Heart left ventricle (tissue), 13 donors: Measurements from ENCODE around the gene CTU1.

Source experiments
- POLR2A ChIP-seq, 2 donors: fragments of 450-650 bp; IDR thresholded peaks; one replicate each; pipeline ENCODE4 v1.6.1; 2017; ENCODE audit warnings: antibody characterized with exemption in 2 of 2, mild to moderate bottlenecking in 2 of 2, moderate library complexity in 2 of 2
- TF ChIP-seq, protein P1 (sequence below), 12 donors: fragments of 200-600 bp; sonication (generic) in 4 of 12; IDR thresholded peaks; one replicate each; pipeline versions ENCODE4 v1.5.0 to v1.8.0; 2018 to 2022; ENCODE audit warnings: antibody characterized with exemption in 12 of 12, mild to moderate bottlenecking in 5 of 12
- donor health status: ischemic (EF 13 %, LVEDD 7.1; RV severe dilation, severe dysfunction).
- donor health status: DM: no; HTN: yes; CAD: no.
- donor health status: DM: no; HTN: no; CAD: no.
- donor health status: ischemic (EF 25% LVEDD 6.9; RV normal size, moderate dysfunction).
- donor health status: ischemic (EF 25% LVEDD 5.7; RV mildly dilated, moderate dysfunction).
- donor health status: ischemic (EF 35%, LVEDD 5.7; RV mildly dilated, moderate dysfunction).
- donor health status: nonischemic (EF 11% LVEDD 7.7; RV severe dilation, severe dysfunction).
- donor health status: DM: yes; HTN: yes; CAD: no.
- donor health status: PGD.
- donor health status: ischemic (EF 29% LVEDD 5.4; RV normal size, mild dysfunction).
- donor health status: nonischemic (EF 23%, LVEDD 6.1; RV moderate dilation, normal function).

DNA sequence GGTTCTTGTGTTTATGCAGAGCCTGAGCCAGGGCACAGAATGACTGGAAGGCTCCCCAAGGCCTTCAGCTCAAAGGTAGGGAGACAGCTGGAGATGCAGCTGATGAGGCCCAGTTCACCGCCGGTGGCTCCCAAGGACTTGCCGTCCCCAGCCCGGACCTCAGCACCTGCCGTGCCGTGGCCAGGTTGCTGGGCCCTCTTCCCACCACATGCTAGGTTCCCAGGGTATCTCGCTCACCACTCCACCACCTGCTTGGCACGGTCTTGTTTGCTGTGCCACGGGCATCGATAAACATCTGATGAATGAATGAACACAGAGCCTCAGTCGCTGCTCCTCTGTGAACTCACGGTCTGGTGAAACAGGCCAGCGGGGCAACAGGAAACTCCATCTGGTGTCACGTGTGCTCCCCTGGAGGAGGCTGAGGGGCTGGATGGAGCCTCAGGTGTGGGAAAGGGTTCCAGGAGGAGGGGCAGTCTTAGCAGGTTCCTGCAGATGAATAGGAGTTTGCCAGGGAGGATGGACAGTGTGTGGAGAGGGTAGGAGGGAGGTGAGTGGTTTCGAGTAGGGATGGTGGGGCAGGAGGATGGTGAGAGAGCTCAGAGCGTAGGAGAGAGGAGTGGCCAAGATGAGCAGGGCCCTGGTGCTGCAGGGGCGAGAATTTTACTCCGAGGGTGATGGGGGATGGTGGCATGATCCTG is 21.9 kb downstream of the CTU1 start:
- no peak for TF ChIP-seq POLR2A (IDR thresholded peaks at IDR 0.05)
- TF ChIP-seq, protein P1, sequence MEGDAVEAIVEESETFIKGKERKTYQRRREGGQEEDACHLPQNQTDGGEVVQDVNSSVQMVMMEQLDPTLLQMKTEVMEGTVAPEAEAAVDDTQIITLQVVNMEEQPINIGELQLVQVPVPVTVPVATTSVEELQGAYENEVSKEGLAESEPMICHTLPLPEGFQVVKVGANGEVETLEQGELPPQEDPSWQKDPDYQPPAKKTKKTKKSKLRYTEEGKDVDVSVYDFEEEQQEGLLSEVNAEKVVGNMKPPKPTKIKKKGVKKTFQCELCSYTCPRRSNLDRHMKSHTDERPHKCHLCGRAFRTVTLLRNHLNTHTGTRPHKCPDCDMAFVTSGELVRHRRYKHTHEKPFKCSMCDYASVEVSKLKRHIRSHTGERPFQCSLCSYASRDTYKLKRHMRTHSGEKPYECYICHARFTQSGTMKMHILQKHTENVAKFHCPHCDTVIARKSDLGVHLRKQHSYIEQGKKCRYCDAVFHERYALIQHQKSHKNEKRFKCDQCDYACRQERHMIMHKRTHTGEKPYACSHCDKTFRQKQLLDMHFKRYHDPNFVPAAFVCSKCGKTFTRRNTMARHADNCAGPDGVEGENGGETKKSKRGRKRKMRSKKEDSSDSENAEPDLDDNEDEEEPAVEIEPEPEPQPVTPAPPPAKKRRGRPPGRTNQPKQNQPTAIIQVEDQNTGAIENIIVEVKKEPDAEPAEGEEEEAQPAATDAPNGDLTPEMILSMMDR (IDR thresholded peaks at IDR 0.05) = no peak
